Endothelial cell (in vitro differentiated cells): ENCODE results near the gene ARHGAP30. TPM values are rescaled to one million over a fixed set of nuclear protein-coding genes. Genes with fewer than 3 reads are reported as not detected.

ENCODE experiments used
- DNase-seq: peaks from one replicate; pipeline ENCODE4 v3.0.0; 2021; ENCODE audit warnings: low spot score
- H3K27ac Mint-ChIP-seq: one replicate; pipeline ENCODE4 v1.8.0; 2021; ENCODE audit warnings: mixed read lengths, inconsistent platforms; ENCODE audit not compliant: unreplicated experiment
- H3K27me3 Mint-ChIP-seq: one replicate; pipeline ENCODE4 v1.8.0; 2021; ENCODE audit warnings: mild to moderate bottlenecking, moderate library complexity, mixed read lengths, inconsistent platforms; ENCODE audit not compliant: unreplicated experiment
- H3K36me3 Mint-ChIP-seq: one replicate; pipeline ENCODE4 v1.8.0; 2021; ENCODE audit warnings: mild to moderate bottlenecking, low read depth, mixed read lengths, inconsistent platforms; ENCODE audit not compliant: unreplicated experiment
- H3K4me1 Mint-ChIP-seq: one replicate; pipeline ENCODE4 v1.8.0; 2021; ENCODE audit warnings: mild to moderate bottlenecking, mixed read lengths, inconsistent platforms; ENCODE audit not compliant: unreplicated experiment
- H3K4me3 Mint-ChIP-seq: one replicate; pipeline ENCODE4 v1.8.0; 2021; ENCODE audit warnings: mild to moderate bottlenecking, mixed read lengths, inconsistent platforms; ENCODE audit not compliant: unreplicated experiment
- H3K9me3 Mint-ChIP-seq: one replicate; pipeline ENCODE4 v1.8.0; 2021; ENCODE audit warnings: mixed read lengths, inconsistent platforms; ENCODE audit not compliant: unreplicated experiment
- CTCF ChIP-seq: fragments of 200-600 bp; sonication (generic); IDR thresholded peaks from one replicate; pipeline ENCODE4 v1.5.0; 2021; ENCODE audit warnings: antibody characterized with exemption; ENCODE audit not compliant: unreplicated experiment
- total RNA-seq: library from RNA; stranded (reverse); fragmentation: NEBNext Ultra II Directional; extraction: Animal tissue kit (Norgen Biotek cat#: 25700); gene quantifications from one replicate; pipeline ENCODE4 v1.2.1, GENCODE V29; 2021; ENCODE audit not compliant: unreplicated experiment

Gene ARHGAP30
- total RNA-seq, 1 donor from 2014 or later = 0.23 TPM

- H3K27ac Mint-ChIP-seq = no peak overlapping the region
- H3K4me1 Mint-ChIP-seq = peaks cover 7% of the 10 kb centered on the region
- no peaks in the 10 kb centered on the region for H3K9me3 Mint-ChIP-seq
- peaks cover 4% of the 10 kb centered on the region for H3K27me3 Mint-ChIP-seq
- no peak for TF ChIP-seq CTCF
- H3K4me3 Mint-ChIP-seq = no peak overlapping the region
- DNase-seq = no peak
- H3K36me3 Mint-ChIP-seq = no peaks in the 10 kb centered on the region
Measured at GRCh38 chr1:161091093-161091492, 21.4 kb upstream of the ARHGAP30 start.

- Mint-ChIP-seq H3K9me3 (no peaks in the 10 kb centered on the region), H3K4me1 (peaks cover 8% of the 10 kb centered on the region), H3K4me3 (no peak overlapping the region), H3K27me3 (peaks cover 6% of the 10 kb centered on the region), H3K27ac (no peak overlapping the region), H3K36me3 (no peaks in the 10 kb centered on the region)
- no peak for TF ChIP-seq CTCF
- no peak for DNase-seq
Measured at GRCh38 chr1:161090617-161091016, 20.9 kb upstream of the ARHGAP30 start.

- no peak for TF ChIP-seq CTCF
- Mint-ChIP-seq H3K36me3 (no peaks in the 10 kb centered on the region), H3K27me3 (peaks cover 6% of the 10 kb centered on the region), H3K4me3 (no peak overlapping the region), H3K27ac (no peak overlapping the region), H3K9me3 (no peaks in the 10 kb centered on the region), H3K4me1 (peaks cover 7% of the 10 kb centered on the region)
- DNase-seq = no peak
Measured at GRCh38 chr1:161089938-161090337, 20.2 kb upstream of the ARHGAP30 start.

- no peak for TF ChIP-seq CTCF
- H3K9me3 Mint-ChIP-seq = no peaks in the 10 kb centered on the region
- H3K4me3 Mint-ChIP-seq = no peak within 1 kb of the TSS
- H3K36me3 Mint-ChIP-seq = no peaks in the 10 kb centered on the region
- peaks cover 7% of the 10 kb centered on the region for H3K4me1 Mint-ChIP-seq
- H3K27me3 Mint-ChIP-seq = peaks cover 6% of the 10 kb centered on the region
- H3K27ac Mint-ChIP-seq = no peak within 1 kb of the TSS
- no peak for DNase-seq
Measured at GRCh38 chr1:161089251-161089924, 19.7 kb upstream of the ARHGAP30 start, which contains the start of gene NECTIN4. TSS of gene NECTIN4 (minus strand) at chr1:161089558. CDS start at chr1:161089296, 262 bp downstream.

GRCh38 chr1:161088587-161089110, 19.0 kb upstream of the ARHGAP30 start:
- Mint-ChIP-seq H3K36me3 (no peaks in the 10 kb centered on the region), H3K27ac (no peak overlapping the region), H3K4me3 (no peak overlapping the region), H3K4me1 (peaks cover 7% of the 10 kb centered on the region), H3K9me3 (no peaks in the 10 kb centered on the region), H3K27me3 (peaks cover 11% of the 10 kb centered on the region)
- no peak for TF ChIP-seq CTCF
- DNase-seq = no peak
